Measurements from ENCODE around the gene LARGE2. TPM values are rescaled to one million over a fixed set of nuclear protein-coding genes. Genes with fewer than 3 reads are reported as not detected.

LARGE2 gene
- total and polyA plus RNA-seq, 2 donors (not counting 3 experiments of a cell fraction or from before 2014, with no cell fraction given), result 0.06 TPM; not detected in 1

- DNase-seq (ENCODE audit: low read depth, low spot score) (no peak), FAIRE-seq (no peak)
- intact Hi-C loops (cut with micrococcal nuclease) (no loop called here), dilution Hi-C loops (cut with MboI; ENCODE audit: extremely low pct_ligation_motif_present, low sequenced_read_pairs) (no loop called here)
- Histone ChIP-seq H3K36me3 (ENCODE audit: control insufficient read depth in 2 of 2, extremely low read depth in 1 of 2, insufficient read depth in 2 of 2, low read length in 2 of 2) (peaks cover 0 to 10% of the 10 kb centered on the region in 2 experiments), H3K4me2 (ENCODE audit: insufficient read depth, low read length) (no peak overlapping the region), H3K9ac (replicated peaks; ENCODE audit: extremely low read depth, insufficient read depth, low read length) (no peak overlapping the region), H3K4me3 (replicated peaks in 1 of 3; ENCODE audit: insufficient read depth in 1 of 3, low read depth in 1 of 3, low read length in 3 of 3) (no peak overlapping the region), H3K27ac (ENCODE audit: insufficient read depth, low read depth, low read length) (no peak overlapping the region), H3K79me2 (ENCODE audit: control insufficient read depth, insufficient read depth, low read length) (no peaks in the 10 kb centered on the region), H3K27me3 (ENCODE audit: control insufficient read depth in 2 of 2, insufficient read depth in 2 of 2, low read length in 2 of 2) (no peaks in the 10 kb centered on the region), H3K9me3 (replicated peaks; ENCODE audit: control insufficient read depth, insufficient read depth, low read length) (no peaks in the 10 kb centered on the region), H3K4me1 (ENCODE audit: control insufficient read depth, extremely low read depth, insufficient read depth, low read length) (no peaks in the 10 kb centered on the region), H4K20me1 (replicated peaks; ENCODE audit: control insufficient read depth, extremely low read depth, insufficient read depth, low read length) (no peaks in the 10 kb centered on the region), H2AFZ (ENCODE audit: low read depth, low read length) (no peak overlapping the region), H3K9me1 (replicated peaks; ENCODE audit: control insufficient read depth, extremely low read depth, insufficient read depth, low read length) (no peaks in the 10 kb centered on the region)
- POLR2A ChIA-PET, result no interaction called here
- TF ChIP-seq POLR2AphosphoS5 (IDR thresholded peaks at IDR 0.05; ENCODE audit: insufficient read depth, low read depth, low read length) (no peak), FOS (IDR thresholded peaks at IDR 0.05; ENCODE audit: borderline replicate concordance, insufficient read depth, low read length) (no peak), GATA2 (IDR thresholded peaks at IDR 0.05; ENCODE audit: insufficient read depth, insufficient read length, low read depth, low read length) (no peak), EZH2 (IDR thresholded peaks at IDR 0.05; ENCODE audit: borderline replicate concordance, low read depth, low read length, severe bottlenecking) (no peak), MYC (IDR thresholded peaks at IDR 0.05; ENCODE audit: low read depth, low read length) (no peak), JUN (IDR thresholded peaks at IDR 0.05; ENCODE audit: borderline replicate concordance, insufficient read depth, insufficient read length, low read depth) (no peak), CTCF (IDR thresholded peaks at IDR 0.05; ENCODE audit: extremely low read depth in 1 of 2, insufficient read depth in 1 of 2, low read depth in 1 of 2, low read length in 2 of 2) (no peak), POLR2A (IDR thresholded peaks at IDR 0.05; ENCODE audit: low read depth, low read length) (no peak), MAX (IDR thresholded peaks at IDR 0.05; ENCODE audit: insufficient read depth, insufficient read length) (no peak)
- CTCF ChIA-PET, result interaction anchor here (1.3 kb wide), 2 partner anchors 13 to 130 kb away, joined by 3 read pairs; no protein-coding TSS in a partner anchor
- BruUV-seq (replicated peaks), result no TSS peak
These were observed 46.1 kb upstream of the LARGE2 start for GRCh38 chr11:45876401-45876800.

All from endothelial cell of umbilical vein (primary cell).